ENCODE measurements around the gene ARHGAP23. TPM values are rescaled to one million over a fixed set of nuclear protein-coding genes. Genes with fewer than 3 reads are reported as not detected.
"Not testable (repeated sequence)": the region's sequence is repeated elsewhere in the genome, so short reads cannot be mapped to it uniquely, and the experiment has no call there.

ARHGAP23 gene
- total and polyA plus RNA-seq, 2 donors (not counting 3 experiments of a cell fraction or from before 2014, with no cell fraction given): 25.4 to 190 TPM

GRCh38 chr17:38503286-38503913 is 75.1 kb downstream of the ARHGAP23 start:
- POLR2A ChIA-PET; BruUV-seq (replicated peaks); CTCF ChIA-PET; dilution Hi-C loops (cut with MboI; ENCODE audit: extremely low pct_ligation_motif_present, low sequenced_read_pairs); intact Hi-C loops (cut with micrococcal nuclease); DNase-seq (ENCODE audit: low read depth, low spot score); H3K9ac ChIP-seq (replicated peaks; ENCODE audit: extremely low read depth, insufficient read depth, low read length); H2AFZ ChIP-seq (ENCODE audit: low read depth, low read length); H3K9me3 ChIP-seq (replicated peaks; ENCODE audit: control insufficient read depth, insufficient read depth, low read length); H3K4me1 ChIP-seq (ENCODE audit: control insufficient read depth, extremely low read depth, insufficient read depth, low read length); H3K27ac ChIP-seq (ENCODE audit: insufficient read depth, low read depth, low read length); H3K4me3 ChIP-seq (replicated peaks in 1 of 3; ENCODE audit: insufficient read depth in 1 of 3, low read depth in 1 of 3, low read length in 3 of 3); H3K4me2 ChIP-seq (ENCODE audit: insufficient read depth, low read length); H3K9me1 ChIP-seq (replicated peaks; ENCODE audit: control insufficient read depth, extremely low read depth, insufficient read depth, low read length); H3K27me3 ChIP-seq (ENCODE audit: control insufficient read depth in 2 of 2, insufficient read depth in 2 of 2, low read length in 2 of 2); H3K79me2 ChIP-seq (ENCODE audit: control insufficient read depth, insufficient read depth, low read length); FAIRE-seq; H4K20me1 ChIP-seq (replicated peaks; ENCODE audit: control insufficient read depth, extremely low read depth, insufficient read depth, low read length): not testable (repeated sequence)
- H3K36me3 ChIP-seq (ENCODE audit: control insufficient read depth in 2 of 2, extremely low read depth in 1 of 2, insufficient read depth in 2 of 2, low read length in 2 of 2): peaks cover 8 to 33% of the 10 kb centered on the region in 2 experiments

GRCh38 chr17:38504216-38504615 is 76.0 kb downstream of the ARHGAP23 start:
- BruUV-seq (replicated peaks): no TSS peak
- DNase-seq (ENCODE audit: low read depth, low spot score) (no peak), FAIRE-seq (no peak)
- Histone ChIP-seq H3K79me2 (ENCODE audit: control insufficient read depth, insufficient read depth, low read length) (no peaks in the 10 kb centered on the region), H3K9me3 (replicated peaks; ENCODE audit: control insufficient read depth, insufficient read depth, low read length) (no peaks in the 10 kb centered on the region), H2AFZ (ENCODE audit: low read depth, low read length) (no peak overlapping the region), H3K36me3 (ENCODE audit: control insufficient read depth in 2 of 2, extremely low read depth in 1 of 2, insufficient read depth in 2 of 2, low read length in 2 of 2) (peaks cover 8 to 28% of the 10 kb centered on the region in 2 experiments), H3K4me2 (ENCODE audit: insufficient read depth, low read length) (no peak overlapping the region), H3K9me1 (replicated peaks; ENCODE audit: control insufficient read depth, extremely low read depth, insufficient read depth, low read length) (no peaks in the 10 kb centered on the region), H3K27ac (ENCODE audit: insufficient read depth, low read depth, low read length) (no peak overlapping the region), H3K4me1 (ENCODE audit: control insufficient read depth, extremely low read depth, insufficient read depth, low read length) (peaks cover 3% of the 10 kb centered on the region), H3K9ac (replicated peaks; ENCODE audit: extremely low read depth, insufficient read depth, low read length) (no peak overlapping the region), H4K20me1 (replicated peaks; ENCODE audit: control insufficient read depth, extremely low read depth, insufficient read depth, low read length) (no peaks in the 10 kb centered on the region), H3K27me3 (ENCODE audit: control insufficient read depth in 2 of 2, insufficient read depth in 2 of 2, low read length in 2 of 2) (no peaks in the 10 kb centered on the region), H3K4me3 (replicated peaks in 1 of 3; ENCODE audit: insufficient read depth in 1 of 3, low read depth in 1 of 3, low read length in 3 of 3) (no peak overlapping the region)
- CTCF ChIA-PET: no interaction called here
- POLR2A ChIA-PET: no interaction called here
- TF ChIP-seq EZH2 (IDR thresholded peaks at IDR 0.05; ENCODE audit: borderline replicate concordance, low read depth, low read length, severe bottlenecking) (no peak), GATA2 (IDR thresholded peaks at IDR 0.05; ENCODE audit: insufficient read depth, insufficient read length, low read depth, low read length) (no peak), POLR2AphosphoS5 (IDR thresholded peaks at IDR 0.05; ENCODE audit: insufficient read depth, low read depth, low read length) (no peak), FOS (IDR thresholded peaks at IDR 0.05; ENCODE audit: borderline replicate concordance, insufficient read depth, low read length) (no peak), MAX (IDR thresholded peaks at IDR 0.05; ENCODE audit: insufficient read depth, insufficient read length) (no peak), CTCF (IDR thresholded peaks at IDR 0.05; ENCODE audit: extremely low read depth in 1 of 2, insufficient read depth in 1 of 2, low read depth in 1 of 2, low read length in 2 of 2) (no peak), JUN (IDR thresholded peaks at IDR 0.05; ENCODE audit: borderline replicate concordance, insufficient read depth, insufficient read length, low read depth) (no peak), MYC (IDR thresholded peaks at IDR 0.05; ENCODE audit: low read depth, low read length) (no peak), POLR2A (IDR thresholded peaks at IDR 0.05; ENCODE audit: low read depth, low read length) (no peak)
- intact Hi-C loops (cut with micrococcal nuclease): no loop called here
- dilution Hi-C loops (cut with MboI; ENCODE audit: extremely low pct_ligation_motif_present, low sequenced_read_pairs): no loop called here
